ENCODE data around the gene FCHSD1. TPM values are rescaled to one million over a fixed set of nuclear protein-coding genes. Genes with fewer than 3 reads are reported as not detected.
"Not testable (repeated sequence)": the region's sequence is repeated elsewhere in the genome, so short reads cannot be mapped to it uniquely, and the experiment has no call there.

The FCHSD1 gene
- polyA plus RNA-seq, 4 donors: 9.5 to 20.2 (median 14.6) TPM

- peak in 1 of 4 donors; percentile 37 for DNase-seq (ENCODE audit: low read depth in 4 of 4, low spot score in 2 of 4)
Observed at GRCh38 chr5:141618030-141618803, 33.0 kb downstream of the FCHSD1 start.

GRCh38 chr5:141617682-141618029, 33.6 kb downstream of the FCHSD1 start:
- peak in 1 of 4 donors; percentile 10 for DNase-seq (ENCODE audit: low read depth in 4 of 4, low spot score in 2 of 4)

- no peak for DNase-seq (ENCODE audit: low read depth in 4 of 4, low spot score in 2 of 4)
Observed at GRCh38 chr5:141617128-141617527, 34.1 kb downstream of the FCHSD1 start.

- DNase-seq (ENCODE audit: low read depth in 4 of 4, low spot score in 2 of 4): no peak
Observed at GRCh38 chr5:141615991-141616720, 35.1 kb downstream of the FCHSD1 start.

GRCh38 chr5:141613344-141613743, 37.9 kb downstream of the FCHSD1 start:
- no peak for DNase-seq (ENCODE audit: low read depth in 4 of 4, low spot score in 2 of 4)

GRCh38 chr5:141611289-141611688, 39.9 kb downstream of the FCHSD1 start:
- DNase-seq (ENCODE audit: low read depth in 4 of 4, low spot score in 2 of 4): no peak

GRCh38 chr5:141609921-141610320, 41.3 kb downstream of the FCHSD1 start:
- DNase-seq (ENCODE audit: low read depth in 4 of 4, low spot score in 2 of 4): not testable (repeated sequence)

- DNase-seq (ENCODE audit: low read depth in 4 of 4, low spot score in 2 of 4): no peak
Observed at GRCh38 chr5:141609044-141609443, 42.2 kb downstream of the FCHSD1 start.

GRCh38 chr5:141608557-141608956, 42.7 kb downstream of the FCHSD1 start:
- DNase-seq (ENCODE audit: low read depth in 4 of 4, low spot score in 2 of 4): no peak

- DNase-seq (ENCODE audit: low read depth in 4 of 4, low spot score in 2 of 4): no peak
Observed at GRCh38 chr5:141608046-141608445, 43.2 kb downstream of the FCHSD1 start.

- no peak for DNase-seq (ENCODE audit: low read depth in 4 of 4, low spot score in 2 of 4)
Observed at GRCh38 chr5:141605523-141606277, 45.5 kb downstream of the FCHSD1 start.

GRCh38 chr5:141603923-141604717, 47.1 kb downstream of the FCHSD1 start:
- DNase-seq (ENCODE audit: low read depth in 4 of 4, low spot score in 2 of 4): no peak

- no peak for DNase-seq (ENCODE audit: low read depth in 4 of 4, low spot score in 2 of 4)
Observed at GRCh38 chr5:141602606-141603005, 48.6 kb downstream of the FCHSD1 start.

GRCh38 chr5:141598391-141599345, 52.5 kb downstream of the FCHSD1 start:
- DNase-seq (ENCODE audit: low read depth in 4 of 4, low spot score in 2 of 4): no peak

GRCh38 chr5:141597814-141598213, 53.4 kb downstream of the FCHSD1 start:
- DNase-seq (ENCODE audit: low read depth in 4 of 4, low spot score in 2 of 4): no peak

- DNase-seq (ENCODE audit: low read depth in 4 of 4, low spot score in 2 of 4): no peak
Observed at GRCh38 chr5:141597394-141597793, 53.8 kb downstream of the FCHSD1 start.

- no peak for DNase-seq (ENCODE audit: low read depth in 4 of 4, low spot score in 2 of 4)
Observed at GRCh38 chr5:141596867-141597266, 54.4 kb downstream of the FCHSD1 start.

- DNase-seq (ENCODE audit: low read depth in 4 of 4, low spot score in 2 of 4): no peak
Observed at GRCh38 chr5:141590127-141590526, 61.1 kb downstream of the FCHSD1 start.

Measured in left renal cortex interstitium (tissue), 4 donors.